Motor neuron (in vitro differentiated cells): ENCODE results near the gene MICAL3. TPM values are rescaled to one million over a fixed set of nuclear protein-coding genes. Genes with fewer than 3 reads are reported as not detected.

Experiments
- ATAC-seq, 8 experiments: fragments of 200-7000 bp; cut with Tn5 transposase; replicated peaks in 6 of 8; 2 replicates each; pipeline ENCODE4 v1.8.0; 2021; ENCODE audit warnings: mild to moderate bottlenecking in 8 of 8, moderate library complexity in 8 of 8
- H3K27ac ChIP-seq, 2 donors: fragments of 250-450 bp; sonication (Bioruptor Pico); 2 replicates each; pipeline ENCODE4 v1.9.0; 2021; ENCODE audit warnings: antibody characterized with exemption in 2 of 2, mild to moderate bottlenecking in 2 of 2, moderate library complexity in 1 of 2
- H3K4me1 ChIP-seq, 2 donors: fragments of 250-450 bp; sonication (Bioruptor Pico); replicated peaks in 1 of 2; 2 replicates each; pipeline ENCODE4 v1.6.1; 2021; ENCODE audit warnings: antibody characterized with exemption in 2 of 2, mild to moderate bottlenecking in 2 of 2, moderate library complexity in 1 of 2
- H3K4me3 ChIP-seq, 5 donors: fragments of 250-450 bp; sonication (Bioruptor Pico); 2 replicates each; pipeline ENCODE4 v1.9.0; 2021; ENCODE audit warnings: antibody characterized with exemption in 5 of 5, mild to moderate bottlenecking in 5 of 5, moderate library complexity in 4 of 5
- WGBS, 10 experiments: fragments of 450-650 bp; shearing (Covaris generic); methylation state at CpG; one replicate each; pipeline ENCODE4 v1.0.0; 2022; 5-methylcytosine and 5-hydroxymethylcytosine counted together
- in situ Hi-C, 9 experiments: fragments of 400-800 bp; cut with MboI; loops; one replicate each; pipeline ENCODE4 v1.15.0; 2021; ENCODE audit warnings: low sequenced_read_pairs in 9 of 9, low pct_unique_long_range_greater_than_20kb in 2 of 9; ENCODE audit not compliant: unreplicated experiment in 9 of 9
- total RNA-seq, 8 experiments: library from RNA; unstranded; fragments of 300-600 nt; gene quantifications; 2 replicates each; pipeline versions ENCODE4 v1.2.3 to v1.2.4, GENCODE V29; 2022

Gene MICAL3
- total RNA-seq, 8 experiments from 2014 or later = 15.2 to 46.0 (median 20.4) TPM

DNA sequence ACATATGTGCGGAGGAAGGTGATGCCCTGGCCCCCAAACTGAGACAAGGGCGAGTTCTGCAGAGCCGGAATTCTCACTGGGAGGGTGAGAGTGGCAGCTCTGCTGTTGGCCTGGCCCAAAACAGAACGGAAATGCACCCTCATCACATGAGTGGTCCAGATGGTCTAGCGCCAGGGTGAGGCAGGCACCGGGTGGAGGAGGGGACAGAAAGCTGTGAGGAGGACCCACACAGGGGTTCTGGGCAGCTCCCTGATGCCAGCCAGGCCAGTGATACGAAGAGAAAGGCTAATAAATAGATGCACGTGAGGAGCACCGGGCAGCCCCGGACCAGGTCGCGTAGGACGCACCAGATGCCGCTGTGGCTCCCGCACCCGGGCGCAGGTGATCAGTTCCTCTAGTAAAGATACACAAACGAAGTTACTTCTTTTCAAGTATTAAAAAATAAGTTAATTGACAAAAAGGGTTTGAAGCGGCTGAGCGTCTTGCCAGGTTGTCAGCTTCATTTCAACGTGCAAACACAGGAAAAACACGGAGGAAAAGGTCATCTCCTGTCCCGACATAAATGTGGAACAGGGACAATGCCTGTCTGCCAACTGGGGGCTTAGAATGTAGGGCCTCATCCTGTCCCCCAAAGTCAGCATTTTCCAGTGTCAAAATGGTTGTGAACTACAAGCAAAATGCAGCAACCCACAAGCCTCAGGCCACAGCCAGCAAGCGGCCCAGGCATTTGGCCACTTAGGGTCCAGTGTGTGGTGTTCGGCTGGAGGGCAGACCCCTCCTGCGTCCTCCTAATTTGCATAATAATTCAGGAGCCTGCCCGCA is 234.8 kb downstream of the MICAL3 start:
- Histone ChIP-seq H3K4me3 (no peak overlapping the region), H3K4me1 (peaks cover 13% of the 10 kb centered on the region in 2 donors), H3K27ac (no peak overlapping the region)
- no peak for ATAC-seq
- WGBS, 10 experiments = 77 to 97% (median 89%) methylated on average over 1 to 19 of the region's 27 CpGs; no CpG with 5 or more reads in 2 of the 10 experiments
- in situ Hi-C loops = no loop called here

DNA sequence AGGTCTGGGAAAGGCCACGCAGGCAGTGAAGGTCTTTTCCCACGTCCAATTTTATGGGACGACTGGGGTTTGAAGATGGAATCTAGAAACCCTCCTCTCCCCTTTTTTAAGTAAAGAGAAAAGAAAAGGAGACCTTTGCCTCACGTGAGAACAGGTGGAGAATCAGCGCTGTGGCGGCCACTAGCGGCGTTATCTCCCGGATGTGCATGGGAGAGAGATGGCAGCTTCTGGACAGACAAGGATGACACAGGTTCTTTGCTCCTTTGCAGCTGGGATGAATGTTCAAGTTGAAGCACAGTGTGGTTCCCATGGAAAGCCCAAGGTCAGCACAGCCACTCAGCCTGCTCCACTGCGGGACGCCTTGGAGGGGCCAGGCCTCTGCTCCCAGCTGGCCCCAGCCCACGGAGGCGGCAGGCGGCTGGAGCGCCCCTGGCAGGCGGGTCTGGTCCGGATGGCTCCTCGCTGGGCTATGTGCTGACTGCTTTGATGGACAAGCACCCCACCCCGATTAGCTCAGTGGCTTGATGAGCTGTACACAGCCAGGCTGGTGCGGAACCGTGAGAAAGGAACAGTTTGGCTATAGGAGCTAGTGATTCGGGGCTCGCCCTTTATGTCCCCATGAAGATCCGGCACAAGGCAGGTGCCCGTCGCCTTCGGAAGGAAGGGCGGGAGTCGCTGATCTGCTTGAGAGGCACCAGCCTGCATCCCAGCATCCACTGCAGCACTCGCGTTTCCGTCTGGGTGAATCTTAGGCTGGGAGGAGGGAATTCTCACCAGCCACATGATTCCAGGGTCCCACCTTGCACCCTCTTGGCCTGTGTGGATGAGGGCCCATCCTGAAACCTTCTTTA is 235.6 kb downstream of the MICAL3 start:
- ATAC-seq = peak in 1 of 8 experiments; percentile 1
- Histone ChIP-seq H3K4me3 (no peak overlapping the region), H3K4me1 (peaks cover 13% of the 10 kb centered on the region in 2 donors), H3K27ac (no peak overlapping the region)
- WGBS, 10 experiments = 70 to 100% (median 94%) methylated on average over 1 to 13 of the region's 32 CpGs; no CpG with 5 or more reads in 1 of the 10 experiments
- in situ Hi-C loops = no loop called here

DNA sequence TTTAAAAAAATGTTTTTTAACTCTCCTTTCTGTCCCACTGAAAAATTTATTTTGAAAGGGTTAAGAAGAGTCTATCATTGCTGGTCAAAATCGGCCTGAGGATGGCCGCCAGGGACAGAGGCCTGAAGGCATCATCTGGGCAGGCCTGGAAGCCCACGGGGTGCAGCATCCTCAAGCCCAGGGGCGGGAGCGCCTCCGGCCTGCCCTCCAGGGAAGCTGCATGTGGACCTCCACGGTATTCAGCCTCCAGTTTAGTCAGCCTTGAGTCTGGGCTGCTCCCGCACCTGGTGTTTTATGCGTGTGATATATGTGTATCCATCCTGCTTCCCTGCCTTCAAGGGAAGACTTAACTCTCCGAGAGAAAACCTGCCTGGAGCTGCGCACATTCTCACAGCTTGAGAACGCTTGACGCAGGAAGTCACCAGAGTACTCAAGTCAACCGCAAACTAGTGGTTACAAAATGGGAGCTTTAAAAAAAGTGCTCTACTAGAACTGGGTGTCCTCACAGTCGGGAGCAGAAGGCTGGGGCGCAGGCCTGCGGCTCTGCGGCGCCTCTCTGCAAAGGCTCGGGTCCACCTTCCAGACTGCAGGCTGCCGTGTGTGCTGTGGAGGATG is 236.5 kb downstream of the MICAL3 start:
- WGBS, 10 experiments = 80 to 100% (median 92%) methylated on average over 2 to 13 of the region's 21 CpGs; no CpG with 5 or more reads in 3 of the 10 experiments
- Histone ChIP-seq H3K27ac (no peak overlapping the region), H3K4me3 (no peak overlapping the region), H3K4me1 (peaks cover 13% of the 10 kb centered on the region in 2 donors)
- no peak for ATAC-seq
- in situ Hi-C loops = no loop called here

DNA sequence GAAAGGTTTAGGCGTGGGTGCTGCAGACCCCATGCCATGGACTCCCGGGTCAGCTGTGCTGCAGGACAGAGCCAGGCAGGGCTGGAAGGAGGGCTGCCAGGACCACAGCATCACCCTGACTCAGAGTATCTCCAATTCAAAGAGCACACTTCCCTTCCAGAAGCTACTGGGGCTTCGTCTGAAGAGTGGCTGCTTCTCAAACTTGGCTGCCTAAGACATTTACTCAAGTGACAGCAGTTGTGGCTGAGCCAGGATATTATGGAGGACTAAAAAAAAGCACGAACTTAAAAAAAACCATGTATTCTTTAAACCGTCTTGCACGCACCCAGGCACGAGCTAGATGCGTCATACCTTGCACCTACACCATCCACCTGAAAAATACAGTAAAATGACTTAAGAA is 237.1 kb downstream of the MICAL3 start:
- H3K4me1 ChIP-seq = peaks cover 13% of the 10 kb centered on the region in 2 donors
- in situ Hi-C loops = no loop called here
- no peak overlapping the region for H3K4me3 ChIP-seq
- 31 to 100% (median 84%) methylated on average over 1 to 6 of the region's 8 CpGs; no CpG with 5 or more reads in 1 of the 10 experiments for WGBS, 10 experiments
- H3K27ac ChIP-seq = peak overlapping the region; percentile 67 to 73
- ATAC-seq = peak in 7 of 8 experiments; percentile 9 to 63 (median 54)

DNA sequence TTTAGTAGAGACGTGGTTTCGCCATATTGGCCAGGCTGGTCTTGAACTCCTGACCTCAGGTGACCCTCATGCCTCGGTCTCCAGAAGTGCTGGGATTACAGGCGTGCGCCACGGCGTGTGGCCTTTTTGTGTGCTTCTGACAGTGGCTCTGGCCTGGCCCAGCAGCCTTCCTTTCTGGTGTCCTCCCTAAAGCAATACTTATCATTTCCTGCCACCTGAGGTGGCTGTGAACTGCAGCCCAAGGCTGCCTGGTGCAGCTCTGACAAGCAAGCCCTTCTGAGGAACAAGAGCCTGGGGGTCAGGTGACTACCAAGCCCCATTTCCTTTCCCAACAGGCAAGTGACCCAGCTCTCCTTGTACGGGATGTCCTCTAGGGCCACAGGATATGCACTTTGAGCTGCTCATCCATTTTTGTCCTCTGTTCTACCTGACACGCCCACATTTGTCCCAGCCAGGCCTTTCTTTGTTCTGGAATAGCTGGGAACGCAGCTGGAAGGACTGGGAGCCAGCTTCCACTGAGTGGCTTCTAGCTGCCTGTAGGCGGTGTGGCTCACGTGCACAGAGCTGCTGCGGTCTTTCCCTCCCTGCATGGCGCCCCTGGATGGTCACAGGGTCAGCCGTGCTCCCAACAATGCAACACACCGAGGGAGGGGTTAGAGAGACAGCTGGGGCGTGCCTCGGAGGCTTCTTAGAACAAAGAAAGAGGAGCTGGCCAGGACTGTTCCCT is 237.8 kb downstream of the MICAL3 start:
- Histone ChIP-seq H3K4me1 (peaks cover 13% of the 10 kb centered on the region in 2 donors), H3K4me3 (no peak overlapping the region), H3K27ac (peak overlapping the region; percentile 67 to 73)
- ATAC-seq = peak; percentile 72 to 96 (median 92)
- 17 to 100% (median 71%) methylated on average over 2 to 11 of the region's 18 CpGs for WGBS, 10 experiments
- in situ Hi-C loops = no loop called here

DNA sequence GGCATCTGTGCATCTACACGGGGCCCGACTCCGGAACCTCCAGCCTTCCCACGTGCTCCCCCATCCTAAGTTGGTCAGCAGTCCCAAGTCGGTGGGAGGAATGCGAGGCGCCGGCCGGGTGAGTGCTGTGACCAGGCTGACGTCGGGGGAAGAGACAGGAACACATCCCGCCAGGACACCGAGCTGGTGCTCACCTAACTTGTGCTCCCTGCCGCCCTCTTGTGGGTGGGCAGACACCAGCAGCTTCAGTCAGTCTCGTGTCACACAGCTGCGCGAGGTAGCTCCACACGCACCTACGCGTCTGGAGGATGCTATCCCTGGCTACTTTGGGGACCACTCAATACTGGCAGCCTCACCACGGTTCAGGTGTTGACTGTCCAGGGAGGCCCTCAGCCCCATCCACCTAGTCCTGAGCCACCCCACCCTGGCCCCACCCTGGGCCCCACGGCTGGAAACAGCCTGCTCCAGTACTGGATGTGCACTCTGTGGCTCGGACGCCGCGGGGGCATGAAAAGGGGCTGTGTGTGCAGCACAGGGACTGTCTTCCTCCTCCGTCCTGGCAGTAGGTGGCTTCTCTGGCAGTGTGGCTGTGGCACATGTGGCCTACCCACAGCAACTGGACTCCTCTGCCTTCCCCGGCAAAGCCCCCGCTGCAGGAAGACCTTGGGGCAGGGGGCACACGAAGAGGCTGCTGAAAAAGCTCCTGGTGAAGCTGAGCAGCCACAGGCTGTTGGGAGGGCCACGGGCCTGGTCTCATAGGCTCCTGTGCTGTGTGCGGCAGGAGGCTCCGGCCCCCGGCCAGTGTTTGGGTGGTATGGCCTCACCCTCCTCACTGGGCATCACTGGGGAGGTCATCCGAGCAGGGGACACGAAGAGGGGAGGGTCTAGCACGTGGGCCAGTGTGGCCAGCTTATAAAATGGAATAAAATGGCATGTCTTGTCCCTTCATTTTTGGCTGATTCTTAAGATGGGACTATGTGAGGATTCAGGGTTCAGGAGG is 238.9 kb downstream of the MICAL3 start:
- no peak overlapping the region for H3K4me3 ChIP-seq
- H3K4me1 ChIP-seq = peaks cover 13% of the 10 kb centered on the region in 2 donors
- in situ Hi-C loops = no loop called here
- 85 to 97% (median 89%) methylated on average over 3 to 11 of the region's 37 CpGs; no CpG with 5 or more reads in 5 of the 10 experiments for WGBS, 10 experiments
- peak overlapping the region in 1 of 2 donors; percentile 25 for H3K27ac ChIP-seq
- no peak for ATAC-seq

DNA sequence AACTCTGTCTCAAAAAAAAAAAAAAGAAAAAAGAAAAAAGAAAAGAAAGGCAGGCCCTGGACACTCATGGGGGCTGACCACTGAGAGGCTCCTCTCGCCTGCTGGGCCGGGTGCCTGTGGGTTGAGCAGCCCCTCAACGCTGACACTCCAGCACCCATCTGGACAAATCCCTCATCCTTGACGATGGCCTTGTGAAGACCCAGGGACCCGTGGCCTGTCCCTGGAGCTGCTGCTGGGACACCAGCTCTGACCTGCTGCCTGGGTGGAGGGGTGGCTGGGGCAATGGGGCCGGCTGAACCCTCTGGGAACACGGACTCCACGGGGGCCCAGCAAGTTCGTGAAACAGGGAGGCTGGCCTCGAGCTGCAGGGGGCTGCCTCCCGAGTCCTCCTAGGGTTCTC is 239.6 kb downstream of the MICAL3 start:
- no peak overlapping the region for H3K27ac ChIP-seq
- no CpG with 5 or more reads among the region's 11 CpGs for WGBS, 10 experiments

DNA sequence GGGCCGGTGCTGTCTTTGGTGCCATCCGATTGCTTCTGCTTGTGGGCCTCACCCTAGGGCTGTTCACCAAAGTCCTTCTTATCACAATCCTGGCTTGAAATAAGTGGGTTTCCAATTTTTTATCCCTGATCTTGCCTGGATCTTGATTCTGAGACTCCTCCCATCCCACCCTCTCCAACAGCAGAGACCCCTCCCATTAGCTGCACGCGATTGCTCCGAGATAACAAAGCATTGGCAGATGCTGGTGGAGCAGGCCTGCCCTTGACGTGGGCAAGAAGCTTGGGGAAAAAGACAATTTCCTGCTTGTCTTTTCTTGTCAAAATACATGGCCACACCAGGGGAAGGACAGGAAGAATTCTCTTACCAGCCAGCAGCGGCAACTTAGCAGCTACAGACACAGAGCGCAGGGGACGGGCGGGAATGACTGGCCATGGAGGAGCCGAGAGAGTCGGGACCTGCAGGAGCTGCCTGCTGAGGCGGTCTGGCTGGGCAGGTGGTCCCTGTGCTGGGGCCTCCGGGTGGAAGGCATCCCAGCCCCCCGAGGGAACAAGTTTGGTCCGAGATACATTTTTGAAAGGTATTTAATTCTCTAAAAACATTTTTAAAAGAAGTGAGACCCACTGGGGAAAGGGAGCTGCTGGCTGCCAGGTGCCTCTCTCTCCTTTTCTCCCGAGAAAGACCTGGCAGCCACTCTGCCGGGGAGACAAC is 240.4 kb downstream of the MICAL3 start:
- Histone ChIP-seq H3K27ac (no peak overlapping the region), H3K4me3 (no peak overlapping the region), H3K4me1 (peaks cover 13% of the 10 kb centered on the region in 2 donors)
- in situ Hi-C loops = no loop called here
- 60 to 90% (median 85%) methylated on average over 1 to 12 of the region's 18 CpGs; no CpG with 5 or more reads in 4 of the 10 experiments for WGBS, 10 experiments
- no peak for ATAC-seq

More for the DNA sequence above, 239.6 kb downstream of the MICAL3 start:
- in situ Hi-C loops = no loop called here
- Histone ChIP-seq H3K4me3 (no peak overlapping the region), H3K4me1 (peaks cover 13% of the 10 kb centered on the region in 2 donors)
- ATAC-seq = no peak

DNA sequence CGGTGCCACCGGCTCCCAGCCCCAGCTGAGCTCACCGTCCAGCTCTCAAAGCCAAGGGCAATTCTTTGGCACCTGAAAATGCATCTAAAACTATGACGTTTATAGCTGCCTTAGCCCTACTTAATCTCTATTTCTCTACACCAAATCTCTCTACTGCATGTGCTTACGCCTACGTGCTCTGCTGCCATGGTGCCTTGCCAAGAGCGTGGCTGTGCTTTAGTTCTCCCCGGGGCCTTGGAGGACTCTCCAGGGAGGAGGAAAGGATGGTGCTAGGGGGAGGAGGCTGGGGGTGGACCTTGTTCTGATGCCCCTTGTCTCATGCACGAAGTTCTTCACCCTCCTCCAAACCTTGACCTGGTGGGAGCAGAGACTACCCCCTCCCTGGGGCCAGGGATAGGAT is 241.0 kb downstream of the MICAL3 start:
- WGBS, 10 experiments = 33 to 100% (median 90%) methylated on average over 1 to 3 of the region's 9 CpGs; no CpG with 5 or more reads in 3 of the 10 experiments
- H3K4me3 ChIP-seq = no peak overlapping the region
- H3K4me1 ChIP-seq = peaks cover 13% of the 10 kb centered on the region in 2 donors
- no peak for ATAC-seq
- H3K27ac ChIP-seq = no peak overlapping the region
- in situ Hi-C loops = no loop called here

DNA sequence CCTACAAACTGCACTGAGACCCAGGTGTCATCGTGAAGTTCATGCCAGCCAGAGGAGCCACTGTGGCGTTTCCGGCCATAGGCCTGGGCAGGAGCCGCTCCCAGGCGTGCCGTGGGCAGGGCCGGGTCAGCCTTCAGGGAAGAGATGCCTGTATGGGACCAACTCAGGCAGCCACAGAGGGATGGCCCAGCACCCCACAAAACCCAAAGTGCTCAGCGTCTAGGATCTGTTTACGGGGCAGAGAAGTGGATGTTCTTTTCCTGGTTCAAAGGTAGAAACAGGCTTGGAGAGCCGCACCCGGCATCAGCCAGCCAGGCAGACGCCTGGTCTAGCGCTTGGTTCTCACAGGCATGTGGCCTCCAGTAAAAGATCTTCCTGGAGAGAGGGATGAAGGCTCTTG is 241.7 kb downstream of the MICAL3 start:
- ATAC-seq = no peak
- no peak overlapping the region for H3K27ac ChIP-seq
- H3K4me1 ChIP-seq = peaks cover 13% of the 10 kb centered on the region in 2 donors
- H3K4me3 ChIP-seq = no peak overlapping the region
- in situ Hi-C loops = no loop called here
- 86 to 100% (median 100%) methylated on average over 2 to 3 of the region's 13 CpGs; no CpG with 5 or more reads in 7 of the 10 experiments for WGBS, 10 experiments

DNA sequence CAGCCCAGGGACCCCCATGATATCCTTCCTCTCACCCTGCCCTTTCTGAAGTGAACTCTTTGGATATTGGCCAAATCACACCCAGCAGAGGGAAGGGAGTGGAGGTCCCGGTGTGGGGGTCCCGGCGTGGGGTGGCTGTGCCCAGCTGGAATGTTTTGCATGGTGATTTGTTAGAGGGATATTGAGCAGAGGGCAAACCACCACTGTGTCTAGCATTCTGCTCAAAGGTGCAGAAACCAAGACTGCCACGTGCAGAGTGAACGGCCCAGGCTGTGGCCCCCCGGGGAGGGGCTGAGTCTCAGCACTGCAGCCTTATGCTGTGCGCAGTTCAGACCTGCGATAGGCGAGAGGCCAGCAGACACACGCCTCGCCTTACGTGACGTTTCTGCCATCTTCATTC is 242.2 kb downstream of the MICAL3 start:
- Histone ChIP-seq H3K27ac (no peak overlapping the region), H3K4me1 (peaks cover 10 to 11% of the 10 kb centered on the region in 2 donors), H3K4me3 (no peak overlapping the region)
- in situ Hi-C loops = no loop called here
- no peak for ATAC-seq
- 87 to 89% methylated on average over 5 to 6 of the region's 13 CpGs; no CpG with 5 or more reads in 8 of the 10 experiments for WGBS, 10 experiments
